Stimulated activated CD8-positive, alpha-beta memory T cell treated with anti-CD3 and anti-CD28 coated beads, Interleukin-4, amount 100 ng/mL, for 1 hour (primary cell): ENCODE measurements around the gene BTBD9.

Experiments
- DNase-seq, 2 donors: peaks; one replicate each; pipeline ENCODE4 v3.0.0-alpha.2; 2020; ENCODE audit warnings: low read depth in 2 of 2, low spot score in 1 of 2

The BTBD9 gene

GRCh38 chr6:38306931-38307330, 332.8 kb downstream of the BTBD9 start:
- DNase-seq = no peak

DNA sequence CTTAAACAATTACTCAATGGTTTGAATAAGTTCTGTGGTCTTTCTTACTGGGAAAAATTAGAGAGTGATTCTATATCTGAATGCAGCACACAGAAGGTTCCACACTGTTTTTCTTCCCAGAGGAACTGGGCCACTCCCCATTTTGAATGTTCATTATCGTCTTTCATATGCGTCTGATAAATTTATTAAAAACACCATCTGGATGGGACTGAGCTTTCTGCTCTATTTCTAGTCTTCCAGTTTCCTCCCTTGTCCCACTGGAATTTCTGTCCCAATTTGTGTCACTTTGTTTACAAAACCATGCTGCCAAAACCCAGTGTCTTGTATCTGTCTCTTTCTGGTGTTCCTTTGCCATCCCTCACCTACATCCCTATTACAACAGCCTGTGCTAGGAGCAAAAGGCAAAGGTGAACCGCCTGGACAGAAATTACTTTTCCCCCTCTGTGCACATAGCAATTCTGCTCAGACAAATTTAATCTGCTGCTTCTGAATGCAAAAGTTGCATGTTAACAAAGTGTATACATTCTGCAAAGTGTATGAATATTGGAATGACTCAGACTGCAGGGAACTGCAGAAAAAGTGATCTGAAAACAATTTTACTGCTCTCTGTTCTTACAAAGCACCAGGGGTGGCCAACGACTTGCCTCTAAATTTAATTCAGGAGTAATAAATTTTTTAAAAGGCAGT, 333.6 kb downstream of the BTBD9 start:
- no peak for DNase-seq

DNA sequence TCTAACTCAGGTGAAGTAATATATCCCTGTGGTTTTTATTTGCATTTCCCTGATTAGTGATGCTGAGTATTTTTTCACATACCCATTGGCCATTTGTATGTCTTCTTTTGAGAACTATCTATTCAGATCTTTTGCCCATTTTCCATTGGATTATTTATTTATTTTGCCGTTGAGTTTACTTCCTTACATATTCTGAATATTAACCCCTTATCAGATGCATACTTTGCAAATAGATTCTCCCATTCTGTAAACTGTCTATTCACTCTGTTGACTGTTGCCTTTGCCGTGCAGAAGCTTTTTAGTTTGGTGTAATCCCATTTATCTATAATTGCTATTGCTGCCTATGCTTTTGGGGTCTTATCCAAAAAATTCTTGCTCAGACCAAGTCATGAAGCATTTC, 336.9 kb downstream of the BTBD9 start:
- no peak for DNase-seq

DNA sequence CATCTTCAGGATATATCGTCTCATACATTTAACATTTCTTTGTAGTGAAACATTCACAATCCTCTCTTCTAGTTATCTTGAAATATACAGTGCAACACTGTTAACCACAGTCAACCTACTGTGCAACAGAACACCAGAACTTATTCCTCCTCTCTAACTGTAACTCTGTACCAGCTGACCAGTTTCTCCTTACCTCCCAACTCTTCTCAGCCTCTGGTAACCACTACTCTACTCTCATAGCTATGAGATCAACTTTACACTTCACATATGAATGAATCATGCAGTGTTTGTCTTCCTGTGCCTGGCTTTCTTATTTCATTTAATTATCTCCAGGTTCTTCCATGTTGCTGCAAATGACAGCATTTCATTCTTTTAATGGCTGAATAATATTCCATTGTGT, 337.6 kb downstream of the BTBD9 start:
- no peak for DNase-seq

DNA sequence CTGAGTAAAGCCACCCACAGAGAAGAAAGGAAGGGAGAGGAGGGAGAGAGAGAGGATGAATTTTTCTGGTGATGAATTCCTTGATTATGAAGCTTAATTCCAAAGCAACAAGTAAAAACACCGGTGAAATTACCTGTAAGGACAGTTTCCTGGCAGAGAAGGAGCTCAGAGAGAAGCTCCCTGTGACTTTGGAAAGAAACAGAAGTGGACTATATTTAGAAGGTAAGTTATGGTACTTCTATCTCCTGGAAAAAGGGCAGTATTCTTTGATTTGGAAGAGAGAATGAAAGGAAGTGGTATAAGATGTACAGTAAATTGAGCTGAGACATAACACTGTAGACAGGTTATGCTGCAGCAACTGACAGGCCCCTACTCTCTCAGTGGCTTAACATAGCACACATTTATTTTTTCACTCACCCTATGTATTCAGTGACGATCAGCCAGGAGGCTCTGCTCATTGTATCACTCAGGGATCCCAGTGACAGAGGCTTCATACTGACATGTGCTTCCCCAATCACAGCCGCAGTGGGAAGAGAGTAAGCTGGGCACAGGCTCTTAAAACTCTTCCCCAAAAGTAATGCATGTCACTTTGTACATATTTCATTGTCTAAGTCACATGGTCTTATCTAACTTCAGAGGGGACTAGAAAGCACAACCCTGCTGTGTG, 349.5 kb downstream of the BTBD9 start:
- DNase-seq = no peak

GRCh38 chr6:38287487-38287886, 352.2 kb downstream of the BTBD9 start:
- no peak for DNase-seq

GRCh38 chr6:38284802-38285394, 354.8 kb downstream of the BTBD9 start:
- DNase-seq = no peak

GRCh38 chr6:38283734-38284362, 355.9 kb downstream of the BTBD9 start:
- no peak for DNase-seq

DNA sequence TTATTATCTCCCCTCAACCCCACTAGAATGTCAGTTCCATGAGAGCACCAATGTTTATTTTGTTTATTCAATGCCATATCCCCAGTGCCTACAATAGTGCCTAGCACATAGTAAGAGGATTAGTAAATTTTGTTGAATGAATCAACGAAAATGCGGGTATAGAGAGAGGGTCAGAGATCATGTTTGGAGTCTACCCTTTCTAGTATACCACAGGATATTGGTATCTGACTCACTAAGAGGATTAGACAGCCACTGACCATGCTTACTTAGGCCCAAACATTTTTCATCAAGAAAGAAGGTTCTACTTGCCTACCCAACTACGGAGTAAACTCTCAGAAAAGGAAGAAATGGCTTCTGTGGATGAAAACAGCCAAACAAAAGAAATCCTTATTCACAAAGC, 356.8 kb downstream of the BTBD9 start:
- DNase-seq = no peak

- no peak for DNase-seq
These were observed 358.6 kb downstream of the BTBD9 start for GRCh38 chr6:38281126-38281525.

DNA sequence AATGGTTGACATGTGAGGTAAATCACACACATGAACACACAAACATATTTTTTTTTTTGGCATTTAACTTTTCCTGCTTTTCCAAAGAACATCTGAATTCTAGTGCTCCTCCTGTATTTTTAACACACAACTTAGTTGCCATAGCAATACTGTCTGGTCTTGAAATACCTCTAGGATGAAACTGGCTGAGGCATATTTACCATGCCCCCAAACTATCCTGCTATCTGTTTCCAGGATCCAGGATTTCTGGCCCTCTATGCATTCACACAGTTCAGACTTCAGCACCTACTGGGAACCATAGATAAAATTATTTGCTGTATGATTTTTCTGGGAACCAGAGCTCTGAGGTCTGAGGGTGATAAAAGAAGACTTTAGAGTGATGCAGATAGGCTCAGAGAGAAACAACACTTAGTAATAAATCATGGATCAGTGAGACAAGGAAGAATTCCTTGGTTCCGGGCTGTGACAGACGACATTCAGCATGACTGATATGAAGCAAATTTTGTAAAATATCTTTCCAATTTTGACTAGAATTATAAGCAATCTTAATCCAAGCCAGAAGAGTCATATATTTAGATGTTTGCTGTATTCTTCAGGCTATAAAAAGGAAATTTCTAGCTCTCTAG, 359.7 kb downstream of the BTBD9 start:
- DNase-seq = no peak

GRCh38 chr6:38279423-38279822, 360.3 kb downstream of the BTBD9 start:
- no peak for DNase-seq

DNA sequence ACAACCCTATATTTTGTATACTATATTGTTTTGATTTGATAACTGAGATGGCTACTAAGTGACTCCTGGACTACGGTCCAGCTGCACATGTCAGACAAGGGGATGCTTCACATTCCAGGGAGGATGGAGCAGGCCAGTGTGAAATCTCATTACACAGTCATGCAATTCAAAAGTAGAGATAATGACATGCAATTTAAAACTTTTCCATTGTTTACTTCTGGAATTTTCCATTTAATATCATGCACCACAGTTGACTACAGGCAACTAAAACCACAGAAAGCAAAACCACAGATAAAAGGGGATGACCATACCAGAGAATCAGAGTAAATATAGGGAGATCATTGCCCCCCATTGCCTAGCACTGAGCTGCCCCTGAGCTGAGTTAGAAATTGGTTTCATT, 366.4 kb downstream of the BTBD9 start:
- DNase-seq = no peak

DNA sequence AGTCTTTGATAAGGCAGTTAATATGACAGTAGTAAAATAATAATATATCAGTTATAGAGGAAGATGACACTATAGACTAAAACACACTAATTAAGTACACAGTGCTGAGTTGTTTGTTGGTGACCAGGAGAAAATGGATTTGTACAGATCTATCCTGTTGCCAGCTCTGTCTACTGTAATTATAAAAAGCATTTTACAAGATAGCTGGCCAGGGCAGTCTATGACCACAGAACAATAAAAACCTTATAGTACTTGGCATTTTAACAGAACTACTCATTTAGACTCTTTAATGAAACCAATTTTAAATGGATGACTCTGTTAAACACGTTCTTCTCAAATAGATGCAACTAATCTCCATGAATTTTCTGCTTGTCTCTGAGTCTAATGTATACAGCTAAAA, 367.5 kb downstream of the BTBD9 start:
- no peak for DNase-seq

GRCh38 chr6:38271081-38271480, 368.6 kb downstream of the BTBD9 start:
- no peak for DNase-seq

DNA sequence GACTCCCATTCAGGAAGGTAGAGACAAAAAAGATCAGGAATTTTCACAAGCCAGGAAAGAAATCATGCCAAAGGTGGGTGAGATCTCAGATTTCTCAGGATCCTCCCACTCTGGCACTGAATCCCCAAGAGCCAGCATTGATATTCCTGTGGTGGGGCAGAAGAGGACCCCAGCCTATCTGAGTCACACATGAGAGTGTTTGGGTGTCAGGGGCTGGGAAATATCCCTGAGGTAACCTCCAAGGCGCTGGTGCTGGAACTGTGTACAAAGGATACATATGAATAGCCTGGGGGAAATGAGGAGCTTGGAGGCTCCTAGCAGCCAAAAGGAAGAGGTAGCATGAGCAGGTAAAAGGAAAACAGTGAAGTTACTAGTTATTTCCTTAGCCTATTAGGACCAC, 369.4 kb downstream of the BTBD9 start:
- DNase-seq = no peak

GRCh38 chr6:38269461-38270172, 370.1 kb downstream of the BTBD9 start:
- DNase-seq = no peak

DNA sequence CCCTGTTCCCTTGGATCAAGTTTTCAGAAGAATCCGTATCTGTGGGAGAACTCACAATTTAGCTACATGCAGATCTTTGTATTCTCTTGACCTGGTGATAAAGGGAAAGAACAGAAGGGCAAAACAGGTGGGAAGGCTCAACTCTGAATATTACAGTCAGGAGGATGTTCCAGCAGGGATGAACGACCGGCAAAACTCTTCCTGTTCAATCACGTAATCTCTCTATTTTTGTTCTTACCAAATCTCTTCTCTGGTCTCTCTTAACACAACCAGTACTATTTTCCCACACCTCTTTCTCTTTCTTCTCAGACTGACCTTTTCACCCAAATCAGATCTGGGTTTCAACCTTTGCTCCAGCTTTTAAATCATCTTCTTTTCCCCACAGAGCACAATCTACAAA, 371.4 kb downstream of the BTBD9 start:
- DNase-seq = no peak

DNA sequence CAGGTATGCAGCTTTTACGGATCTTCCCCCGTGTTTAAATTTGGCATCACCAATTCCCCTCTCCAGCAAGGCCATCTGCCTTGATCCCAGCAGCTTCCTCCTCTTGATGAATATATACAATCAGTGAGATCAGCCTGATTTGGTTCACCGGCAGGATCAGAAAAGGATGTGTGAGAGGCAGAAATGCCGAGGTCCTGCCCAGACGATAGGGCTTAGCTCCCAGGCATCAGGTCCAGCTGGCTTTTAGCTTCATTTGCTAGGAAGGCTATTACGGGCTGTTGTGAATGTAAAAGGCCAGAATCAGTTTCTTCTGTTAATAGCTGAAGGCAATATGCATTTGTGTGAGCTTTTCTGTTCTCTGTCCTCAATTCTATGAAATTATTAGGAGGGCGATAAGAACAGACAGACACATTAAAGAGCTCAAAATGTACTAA, 372.8 kb downstream of the BTBD9 start:
- no peak for DNase-seq

DNA sequence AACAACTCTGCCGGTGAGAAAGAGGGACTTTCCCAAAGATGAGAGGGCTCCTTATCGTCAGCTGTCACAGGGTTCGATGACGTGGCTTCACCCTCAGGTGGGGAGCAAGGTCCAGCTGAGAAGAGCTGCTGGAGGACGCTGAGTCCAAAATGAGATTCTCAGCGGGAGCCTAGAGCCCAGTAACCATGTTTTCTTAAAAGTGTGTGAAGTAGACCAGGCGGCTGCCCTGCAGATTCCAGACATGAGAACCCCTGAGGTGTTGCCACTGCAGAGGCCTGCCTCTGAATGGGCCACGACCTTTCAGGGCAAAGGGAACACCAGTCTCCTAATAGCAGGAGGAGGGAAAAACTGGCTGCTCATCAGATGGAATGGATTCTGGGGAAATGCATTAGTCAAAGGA, 375.1 kb downstream of the BTBD9 start:
- no peak for DNase-seq

GRCh38 chr6:38262609-38263008, 377.1 kb downstream of the BTBD9 start:
- DNase-seq = no peak
